Measurements from ENCODE around the gene DZIP3.
"Not testable (repeated sequence)": the region's sequence is repeated elsewhere in the genome, so short reads cannot be mapped to it uniquely, and the experiment has no call there.

DZIP3 gene

GRCh38 chr3:108677811-108678210, 88.3 kb downstream of the DZIP3 start:
- DNase-seq (ENCODE audit: low read depth): no peak

GRCh38 chr3:108692286-108692685, 102.8 kb downstream of the DZIP3 start:
- DNase-seq (ENCODE audit: low read depth): not testable (repeated sequence)

GRCh38 chr3:108698461-108698860, 108.9 kb downstream of the DZIP3 start:
- no peak for DNase-seq (ENCODE audit: low read depth)

- DNase-seq (ENCODE audit: low read depth): no peak
These were observed 115.5 kb downstream of the DZIP3 start for GRCh38 chr3:108705045-108705444.

- DNase-seq (ENCODE audit: low read depth): no peak
These were observed 123.5 kb downstream of the DZIP3 start for GRCh38 chr3:108713009-108713516.

GRCh38 chr3:108713816-108714215, 124.3 kb downstream of the DZIP3 start:
- DNase-seq (ENCODE audit: low read depth): no peak

- DNase-seq (ENCODE audit: low read depth): no peak
These were observed 128.9 kb downstream of the DZIP3 start for GRCh38 chr3:108718454-108718853.

GRCh38 chr3:108719178-108719806, 129.8 kb downstream of the DZIP3 start:
- no peak for DNase-seq (ENCODE audit: low read depth)

- DNase-seq (ENCODE audit: low read depth): no peak
These were observed 133.2 kb downstream of the DZIP3 start for GRCh38 chr3:108722724-108723123.

- DNase-seq (ENCODE audit: low read depth): no peak
These were observed 134.6 kb downstream of the DZIP3 start for GRCh38 chr3:108724101-108724500.

- DNase-seq (ENCODE audit: low read depth): no peak
These were observed 138.6 kb downstream of the DZIP3 start for GRCh38 chr3:108728105-108728504.

GRCh38 chr3:108728934-108729333, 139.4 kb downstream of the DZIP3 start:
- DNase-seq (ENCODE audit: low read depth): no peak

GRCh38 chr3:108736821-108737220, 147.3 kb downstream of the DZIP3 start:
- no peak for DNase-seq (ENCODE audit: low read depth)

- DNase-seq (ENCODE audit: low read depth): no peak
These were observed 153.4 kb downstream of the DZIP3 start for GRCh38 chr3:108742929-108743328.

Measured in stimulated activated CD8-positive, alpha-beta memory T cell treated with anti-CD3 and anti-CD28 coated beads, Interleukin-4, amount 100 ng/mL, for 24 hours (primary cell).